ENCODE results near the gene ACTN3. TPM values are rescaled to one million over a fixed set of nuclear protein-coding genes. Genes with fewer than 3 reads are reported as not detected.

ACTN3 gene
- total RNA-seq, 1 experiment from 2014 or later = not detected

- peak; percentile 81 for DNase-seq (ENCODE audit: low spot score)
Observed at GRCh38 chr11:66568124-66568916, 21.6 kb downstream of the ACTN3 start, which contains the start of gene CTSF. Gene CTSF (minus strand): TSS chr11:66568606. CDS start chr11:66568486, 120 bp downstream.

GRCh38 chr11:66569076-66569475 is 22.4 kb downstream of the ACTN3 start:
- H3K4me3 ChIP-seq (ENCODE audit: low read depth, low read length, poor library complexity, severe bottlenecking) = no peak overlapping the region
- intact Hi-C loops (cut with micrococcal nuclease; ENCODE audit: unreplicated experiment) = no loop called here
- no TSS peak for BruUV-seq (replicated peaks)
- H3K4me1 ChIP-seq (ENCODE audit: insufficient read depth, low read length, poor library complexity, severe bottlenecking) = peaks cover 5% of the 10 kb centered on the region
- no peaks in the 10 kb centered on the region for H3K9me3 ChIP-seq (ENCODE audit: low read depth, low read length, poor library complexity, severe bottlenecking)
- TF ChIP-seq EZH2 (IDR thresholded peaks at IDR 0.05; ENCODE audit: borderline replicate concordance, low read depth, low read length, poor library complexity, severe bottlenecking) (no peak), CTCF (conservative IDR thresholded peaks at IDR 0.05; ENCODE audit: low read depth, low read length) (no peak)
- no peak for DNase-seq (ENCODE audit: low spot score)
- no peaks in the 10 kb centered on the region for H3K36me3 ChIP-seq (ENCODE audit: insufficient read depth, low read length, poor library complexity, severe bottlenecking)
- ChIA-PET POLR2A (ENCODE audit: low non-redundant PET) (interaction anchor here (0.6 kb wide), 1 partner anchor 15 kb away, joined by 6 read pairs; no protein-coding TSS in a partner anchor), CTCF (no interaction called here)
- no peaks in the 10 kb centered on the region for H3K27me3 ChIP-seq (replicated peaks; ENCODE audit: insufficient read depth, low read depth, low read length, poor library complexity)
- H3K27ac ChIP-seq (ENCODE audit: low read depth, low read length, poor library complexity, severe bottlenecking) = no peak overlapping the region

More at GRCh38 chr11:66568124-66568916, 21.6 kb downstream of the ACTN3 start, which contains the start of gene CTSF:
- Histone ChIP-seq H3K4me1 (ENCODE audit: insufficient read depth, low read length, poor library complexity, severe bottlenecking) (peaks cover 5% of the 10 kb centered on the region), H3K27ac (ENCODE audit: low read depth, low read length, poor library complexity, severe bottlenecking) (no peak within 1 kb of the TSS), H3K36me3 (ENCODE audit: insufficient read depth, low read length, poor library complexity, severe bottlenecking) (no peaks in the 10 kb centered on the region), H3K4me3 (ENCODE audit: low read depth, low read length, poor library complexity, severe bottlenecking) (peak within 1 kb of the TSS; percentile 54), H3K9me3 (ENCODE audit: low read depth, low read length, poor library complexity, severe bottlenecking) (no peaks in the 10 kb centered on the region), H3K27me3 (replicated peaks; ENCODE audit: insufficient read depth, low read depth, low read length, poor library complexity) (no peaks in the 10 kb centered on the region)
- TF ChIP-seq CTCF (conservative IDR thresholded peaks at IDR 0.05; ENCODE audit: low read depth, low read length) = no peak
- intact Hi-C loops (cut with micrococcal nuclease; ENCODE audit: unreplicated experiment) = no loop called here
- POLR2A ChIA-PET (ENCODE audit: low non-redundant PET) = no interaction called here
- CTCF ChIA-PET = no interaction called here
- no TSS peak for BruUV-seq (replicated peaks)

GRCh38 chr11:66570079-66570849 is 23.6 kb downstream of the ACTN3 start:
- DNase-seq (ENCODE audit: low spot score) = no peak
- ChIA-PET CTCF (no interaction called here), POLR2A (ENCODE audit: low non-redundant PET) (no interaction called here)
- intact Hi-C loops (cut with micrococcal nuclease; ENCODE audit: unreplicated experiment) = no loop called here
- TF ChIP-seq CTCF (conservative IDR thresholded peaks at IDR 0.05; ENCODE audit: low read depth, low read length) (no peak), EZH2 (IDR thresholded peaks at IDR 0.05; ENCODE audit: borderline replicate concordance, low read depth, low read length, poor library complexity, severe bottlenecking) (no peak)
- no TSS peak for BruUV-seq (replicated peaks)
- Histone ChIP-seq H3K27ac (ENCODE audit: low read depth, low read length, poor library complexity, severe bottlenecking) (no peak overlapping the region), H3K9me3 (ENCODE audit: low read depth, low read length, poor library complexity, severe bottlenecking) (no peaks in the 10 kb centered on the region), H3K4me1 (ENCODE audit: insufficient read depth, low read length, poor library complexity, severe bottlenecking) (peaks cover 5% of the 10 kb centered on the region), H3K36me3 (ENCODE audit: insufficient read depth, low read length, poor library complexity, severe bottlenecking) (no peaks in the 10 kb centered on the region), H3K4me3 (ENCODE audit: low read depth, low read length, poor library complexity, severe bottlenecking) (no peak overlapping the region), H3K27me3 (replicated peaks; ENCODE audit: insufficient read depth, low read depth, low read length, poor library complexity) (no peaks in the 10 kb centered on the region)
